ENCODE results near the gene PTPRH.

The PTPRH gene

GRCh38 chr19:55137915-55138314 is 71.4 kb downstream of the PTPRH start:
- peak in 3 of 56 donors; percentile 4 to 10 (median 5) for DNase-seq

GRCh38 chr19:55136399-55137102 is 72.8 kb downstream of the PTPRH start:
- no peak for DNase-seq

DNA sequence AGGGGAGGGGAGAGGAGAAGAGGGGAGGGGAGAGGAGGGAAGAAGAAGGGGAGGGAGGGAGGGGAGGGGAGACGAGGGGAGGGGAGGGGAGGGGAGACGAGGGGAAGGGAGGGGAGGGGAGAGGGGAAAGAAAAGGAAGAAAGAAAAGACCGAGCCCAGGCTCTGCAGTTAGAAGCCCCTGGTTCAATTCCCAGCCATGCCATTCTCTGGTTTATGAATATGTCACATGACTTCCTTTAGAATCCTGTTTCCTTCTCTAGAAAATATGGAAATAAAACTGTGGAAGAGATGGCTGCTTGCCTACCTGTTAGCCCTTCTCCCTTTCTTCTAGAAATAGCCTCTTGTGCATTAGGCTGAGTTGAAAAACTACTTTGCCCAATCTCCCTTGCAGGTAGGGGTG is 74.6 kb downstream of the PTPRH start:
- DNase-seq = no peak

- no peak for DNase-seq
Observed at GRCh38 chr19:55133639-55134444, 75.5 kb downstream of the PTPRH start.

DNA sequence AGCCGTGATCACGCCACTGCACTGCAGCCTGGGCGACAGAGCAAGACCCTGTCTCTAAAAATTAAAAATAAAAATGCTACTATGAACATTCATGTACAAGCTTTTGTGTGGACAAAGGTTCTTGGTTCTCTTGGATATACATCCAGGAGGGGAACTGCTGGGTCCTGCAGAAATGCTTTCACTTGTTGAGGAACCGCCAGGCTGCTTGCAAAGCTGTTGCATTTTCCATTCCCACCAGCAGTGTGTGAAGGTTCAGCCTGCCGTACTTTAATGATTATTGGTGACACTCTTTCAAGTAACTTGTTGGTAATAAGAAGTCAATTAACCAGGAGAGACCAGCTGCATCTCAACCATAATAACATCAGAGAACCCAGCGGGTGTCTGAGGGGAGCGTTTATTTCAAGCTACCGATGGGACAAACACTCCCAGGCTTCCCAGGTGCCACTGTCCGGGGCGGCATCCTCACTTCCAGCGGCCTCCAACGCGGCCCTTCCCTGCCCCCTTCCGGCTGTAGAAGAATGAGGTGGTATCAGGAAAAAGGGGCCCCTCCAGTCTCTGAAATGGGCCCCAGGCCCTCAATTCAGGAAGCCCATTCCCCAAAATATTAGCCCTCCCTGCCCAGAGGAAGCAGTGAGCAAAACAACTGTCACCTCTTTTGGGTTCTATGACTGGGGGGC is 76.7 kb downstream of the PTPRH start:
- no peak for DNase-seq

DNA sequence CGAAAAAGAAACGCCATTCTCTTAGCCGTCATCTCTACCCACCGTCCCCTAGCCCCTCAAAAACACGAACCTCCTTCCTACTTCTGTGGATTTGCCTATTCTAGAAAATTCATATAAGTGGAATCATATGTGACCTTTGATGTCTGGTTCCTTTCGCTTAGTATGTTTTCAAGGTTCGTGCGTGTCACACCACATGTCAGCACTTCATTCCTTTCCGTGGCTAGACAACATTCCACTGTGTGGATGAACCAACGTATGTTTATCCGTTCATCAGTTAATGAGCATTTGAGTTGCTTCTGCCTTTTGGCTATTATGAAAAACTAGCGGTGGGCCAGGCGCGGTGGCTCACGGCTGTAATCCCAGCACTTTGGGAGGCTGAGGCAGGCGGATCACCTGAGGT is 77.9 kb downstream of the PTPRH start:
- no peak for DNase-seq
